HepG2 (cell line): ENCODE data around the gene GMPPA. TPM values are rescaled to one million over a fixed set of nuclear protein-coding genes. Genes with fewer than 3 reads are reported as not detected.
A peak's percentile ranks its signal among the peaks of the same experiment; 100 is the strongest.

Experiments used
- CEBPG ChIP-seq: IDR thresholded peaks from 2 replicates; pipeline ENCODE4 v1.6.1; 2016
- ETV5 ChIP-seq: IDR thresholded peaks from 2 replicates; pipeline ENCODE4 v1.6.1; 2018; ENCODE audit warnings: missing biosample characterization, missing genetic modification reagents, inconsistent platforms, borderline replicate concordance
- FIP1L1 ChIP-seq: fragments of 200-400 bp; formaldehyde crosslinking; IDR thresholded peaks from 2 replicates; pipeline ENCODE4 v1.6.1; 2018; ENCODE audit warnings: low read depth, mild to moderate bottlenecking, low read length, moderate library complexity, borderline replicate concordance; ENCODE audit not compliant: insufficient read depth
- GTF3A ChIP-seq: sonication (generic); formaldehyde crosslinking; conservative IDR thresholded peaks from 2 replicates; pipeline ENCODE4 v1.4.0; 2020; ENCODE audit warnings: mild to moderate bottlenecking, missing genetic modification reagents
- HDAC2 ChIP-seq: sonication (generic); formaldehyde crosslinking; IDR thresholded peaks from 2 replicates; pipeline ENCODE4 v1.4.0; 2020; ENCODE audit warnings: missing genetic modification reagents
- IRX3 ChIP-seq: sonication (generic); formaldehyde crosslinking; IDR thresholded peaks from 2 replicates; pipeline ENCODE4 v1.8.1; 2023; ENCODE audit warnings: mild to moderate bottlenecking, low read depth, missing genetic modification reagents, borderline replicate concordance
- LCORL ChIP-seq, 2 experiments: fragments of 450-650 bp in 1 of 2; sonication (generic) in 1 of 2; formaldehyde crosslinking in 1 of 2; IDR thresholded peaks; 2 replicates each; pipeline versions ENCODE4 v1.5.0 to v1.6.1; 2017 to 2020; ENCODE audit warnings: antibody characterized with exemption in 1 of 2, missing genetic modification reagents in 1 of 2
- MBNL3 ChIP-seq: fragments of 250-450 bp; sonication (Bioruptor Pico); conservative IDR thresholded peaks from 2 replicates; pipeline ENCODE4 v1.8.0; 2022; ENCODE audit warnings: mild to moderate bottlenecking, inconsistent platforms
- MYNN ChIP-seq: sonication (generic); formaldehyde crosslinking; IDR thresholded peaks from 2 replicates; pipeline ENCODE4 v1.4.0; 2020; ENCODE audit warnings: mild to moderate bottlenecking, low read depth, missing genetic modification reagents
- PHB2 ChIP-seq: fragments of 450-650 bp; IDR thresholded peaks from 2 replicates; pipeline ENCODE4 v1.6.1; 2018; ENCODE audit not compliant: partially characterized antibody
- RARA ChIP-seq: IDR thresholded peaks from 2 replicates; pipeline ENCODE4 v1.6.1; 2016; ENCODE audit warnings: missing genetic modification reagents, missing compliant biosample characterization
- SAFB2 ChIP-seq: sonication (generic); formaldehyde crosslinking; IDR thresholded peaks from 2 replicates; pipeline ENCODE4 v1.5.1; 2020; ENCODE audit warnings: missing genetic modification reagents, low read depth, mild to moderate bottlenecking, borderline replicate concordance
- SSRP1 ChIP-seq: IDR thresholded peaks from 2 replicates; pipeline ENCODE4 v1.6.1; 2016; ENCODE audit warnings: control low read depth
- ZKSCAN5 ChIP-seq: sonication (generic); formaldehyde crosslinking; IDR thresholded peaks from 2 replicates; pipeline ENCODE4 v1.5.1; 2020; ENCODE audit warnings: mild to moderate bottlenecking, missing genetic modification reagents
- ZNF138 ChIP-seq: sonication (generic); formaldehyde crosslinking; IDR thresholded peaks from 2 replicates; pipeline ENCODE4 v1.5.0; 2020; ENCODE audit warnings: mild to moderate bottlenecking, low read depth, missing genetic modification reagents
- ZNF337 ChIP-seq: sonication (generic); formaldehyde crosslinking; IDR thresholded peaks from 2 replicates; pipeline ENCODE4 v1.5.1; 2020; ENCODE audit warnings: missing genetic modification reagents, low read depth, mild to moderate bottlenecking, borderline replicate concordance
- ZNF382 ChIP-seq: sonication (generic); formaldehyde crosslinking; IDR thresholded peaks from 2 replicates; pipeline ENCODE4 v1.5.0; 2020; ENCODE audit warnings: missing genetic modification reagents, mild to moderate bottlenecking, borderline replicate concordance
- ZNF556 ChIP-seq: sonication (generic); formaldehyde crosslinking; IDR thresholded peaks from 2 replicates; pipeline ENCODE4 v1.4.0; 2020; ENCODE audit warnings: mild to moderate bottlenecking, missing genetic modification reagents, borderline replicate concordance
- polyA plus RNA-seq, 8 experiments: library from polyadenylated mRNA; depleted of rRNA in 3 of 8; stranded (reverse) in 7 of 8; unstranded in 1 of 8; fragments of >200 nt; fragmentation: Illumina TruSeq in 4 of 8; extraction: Trizol in 4 of 8; gene quantifications; 2 replicates each; pipeline versions ENCODE4 v1.2.1 to v1.2.3, GENCODE V29; 2011 to 2016; ENCODE audit warnings: low read depth in 4 of 8, missing spikeins in 1 of 8, mixed read lengths in 1 of 8; ENCODE audit not compliant: insufficient read depth in 1 of 8
- total RNA-seq, 5 experiments: library from RNA; depleted of rRNA; stranded (reverse); fragments of >200 nt; fragmentation: Illumina TruSeq; extraction: Trizol; gene quantifications; 2 replicates each; pipeline ENCODE4 v1.2.3, GENCODE V29; 2016; ENCODE audit warnings: low read depth in 1 of 5
- TF ChIP-seq, protein P1 (sequence below): IDR thresholded peaks from 2 replicates; pipeline ENCODE4 v1.6.1; 2016; ENCODE audit warnings: low read depth
- TF ChIP-seq, protein P2 (sequence below): sonication (generic); formaldehyde crosslinking; IDR thresholded peaks from 2 replicates; pipeline ENCODE4 v1.4.0; 2020; ENCODE audit warnings: missing genetic modification reagents
- TF ChIP-seq, protein P3 (sequence below): IDR thresholded peaks from 2 replicates; pipeline ENCODE4 v1.6.1; 2016; ENCODE audit warnings: control low read depth
- TF ChIP-seq, protein P4 (sequence below): sonication (generic); formaldehyde crosslinking; IDR thresholded peaks from 2 replicates; pipeline ENCODE4 v1.8.0; 2022; ENCODE audit warnings: mild to moderate bottlenecking, missing genetic modification reagents, moderate library complexity
- TF ChIP-seq, protein P5 (sequence below): sonication (generic); formaldehyde crosslinking; IDR thresholded peaks from 2 replicates; pipeline ENCODE4 v1.8.0; 2022; ENCODE audit warnings: mild to moderate bottlenecking, missing genetic modification reagents; ENCODE audit not compliant: insufficient replicate concordance

Gene GMPPA
- total and polyA plus RNA-seq, 2 of the 13 experiments (the other 11 are each of a cell fraction or from before 2014, with no cell fraction given) = 81.1 to 106 TPM

DNA sequence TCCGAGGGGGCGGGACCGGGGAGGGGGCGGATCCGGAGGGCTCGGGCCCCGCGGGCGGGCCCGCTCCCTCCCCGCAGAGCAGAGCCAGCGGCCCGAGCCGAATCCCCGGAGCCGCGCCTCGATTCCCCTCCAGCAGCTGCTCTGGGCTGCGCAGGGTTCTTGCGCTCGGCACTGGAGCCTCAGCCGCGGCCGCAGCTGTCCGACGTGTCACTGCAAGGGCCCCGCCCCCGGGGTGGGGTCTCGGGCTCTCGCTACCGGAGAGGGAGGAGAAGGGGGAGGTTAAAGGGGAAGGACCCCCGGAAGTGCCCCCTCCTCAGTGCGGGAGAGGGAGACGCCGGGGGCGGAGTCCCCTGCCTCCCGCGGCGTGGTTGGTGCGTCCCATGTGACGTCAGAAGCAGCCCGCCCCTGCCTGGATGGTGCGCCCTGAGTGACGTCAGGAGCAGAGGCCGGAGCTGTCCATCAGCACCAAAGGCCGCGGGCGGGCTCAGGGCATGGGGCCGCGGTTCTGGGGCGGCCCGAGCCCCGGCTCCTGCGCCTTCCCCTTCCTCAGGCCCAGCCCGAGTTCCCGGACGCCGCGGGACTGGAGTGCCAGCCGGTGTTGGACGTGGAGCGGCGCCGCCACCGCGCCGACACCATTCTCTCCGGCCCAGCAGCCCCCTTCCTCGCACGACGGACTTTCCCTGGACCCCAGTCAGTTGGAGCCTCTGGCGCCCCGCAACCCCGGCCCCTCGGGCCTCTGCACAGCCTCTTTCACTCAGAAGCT, 45.1 kb downstream of the GMPPA start, which contains the start of the genes CHPF and TMEM198 (continued):
- TF ChIP-seq LCORL (IDR thresholded peaks at IDR 0.05) = no peak
- no peak; the same call in 1 of the 2 replicates for TF ChIP-seq LCORL (CRISPR knock-in tag; IDR thresholded peaks at IDR 0.05)
- no peak for TF ChIP-seq ZKSCAN5 (CRISPR knock-in tag)
- TF ChIP-seq, protein P1, sequence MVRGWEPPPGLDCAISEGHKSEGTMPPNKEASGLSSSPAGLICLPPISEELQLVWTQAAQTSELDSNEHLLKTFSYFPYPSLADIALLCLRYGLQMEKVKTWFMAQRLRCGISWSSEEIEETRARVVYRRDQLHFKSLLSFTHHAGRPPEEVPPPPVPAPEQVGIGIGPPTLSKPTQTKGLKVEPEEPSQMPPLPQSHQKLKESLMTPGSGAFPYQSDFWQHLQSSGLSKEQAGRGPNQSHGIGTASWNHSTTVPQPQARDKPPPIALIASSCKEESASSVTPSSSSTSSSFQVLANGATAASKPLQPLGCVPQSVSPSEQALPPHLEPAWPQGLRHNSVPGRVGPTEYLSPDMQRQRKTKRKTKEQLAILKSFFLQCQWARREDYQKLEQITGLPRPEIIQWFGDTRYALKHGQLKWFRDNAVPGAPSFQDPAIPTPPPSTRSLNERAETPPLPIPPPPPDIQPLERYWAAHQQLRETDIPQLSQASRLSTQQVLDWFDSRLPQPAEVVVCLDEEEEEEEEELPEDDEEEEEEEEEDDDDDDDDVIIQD (CRISPR knock-in tag) = peak; percentile 42; the same call in 1 of the 2 replicates
- no peak for TF ChIP-seq PHB2
- TF ChIP-seq MBNL3 (CRISPR knock-in tag) = no peak
- TF ChIP-seq RARA (CRISPR knock-in tag) = peak; percentile 55; the same call in 1 of the 2 replicates
- TF ChIP-seq SSRP1 (CRISPR knock-in tag) = no peak
- TF ChIP-seq ZNF138 (CRISPR knock-in tag) = no peak; the same call in 1 of the 2 replicates
- TF ChIP-seq, protein P2, sequence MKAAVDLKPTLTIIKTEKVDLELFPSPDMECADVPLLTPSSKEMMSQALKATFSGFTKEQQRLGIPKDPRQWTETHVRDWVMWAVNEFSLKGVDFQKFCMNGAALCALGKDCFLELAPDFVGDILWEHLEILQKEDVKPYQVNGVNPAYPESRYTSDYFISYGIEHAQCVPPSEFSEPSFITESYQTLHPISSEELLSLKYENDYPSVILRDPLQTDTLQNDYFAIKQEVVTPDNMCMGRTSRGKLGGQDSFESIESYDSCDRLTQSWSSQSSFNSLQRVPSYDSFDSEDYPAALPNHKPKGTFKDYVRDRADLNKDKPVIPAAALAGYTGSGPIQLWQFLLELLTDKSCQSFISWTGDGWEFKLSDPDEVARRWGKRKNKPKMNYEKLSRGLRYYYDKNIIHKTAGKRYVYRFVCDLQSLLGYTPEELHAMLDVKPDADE (CRISPR knock-in tag) = peak; percentile 80
- peak; percentile 72; the same call in 1 of the 2 replicates for TF ChIP-seq IRX3 (CRISPR knock-in tag)
- 0 out of 2 replicates have a peak, but pooled peaks have one; percentile 30 for TF ChIP-seq CEBPG
- TF ChIP-seq, protein P3, sequence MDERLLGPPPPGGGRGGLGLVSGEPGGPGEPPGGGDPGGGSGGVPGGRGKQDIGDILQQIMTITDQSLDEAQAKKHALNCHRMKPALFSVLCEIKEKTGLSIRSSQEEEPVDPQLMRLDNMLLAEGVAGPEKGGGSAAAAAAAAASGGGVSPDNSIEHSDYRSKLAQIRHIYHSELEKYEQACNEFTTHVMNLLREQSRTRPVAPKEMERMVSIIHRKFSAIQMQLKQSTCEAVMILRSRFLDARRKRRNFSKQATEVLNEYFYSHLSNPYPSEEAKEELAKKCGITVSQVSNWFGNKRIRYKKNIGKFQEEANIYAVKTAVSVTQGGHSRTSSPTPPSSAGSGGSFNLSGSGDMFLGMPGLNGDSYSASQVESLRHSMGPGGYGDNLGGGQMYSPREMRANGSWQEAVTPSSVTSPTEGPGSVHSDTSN (CRISPR knock-in tag) = peak; percentile 81
- 0 out of 2 replicates have a peak, but pooled peaks have one; percentile 23 for TF ChIP-seq GTF3A (CRISPR knock-in tag)
- TF ChIP-seq, protein P4, sequence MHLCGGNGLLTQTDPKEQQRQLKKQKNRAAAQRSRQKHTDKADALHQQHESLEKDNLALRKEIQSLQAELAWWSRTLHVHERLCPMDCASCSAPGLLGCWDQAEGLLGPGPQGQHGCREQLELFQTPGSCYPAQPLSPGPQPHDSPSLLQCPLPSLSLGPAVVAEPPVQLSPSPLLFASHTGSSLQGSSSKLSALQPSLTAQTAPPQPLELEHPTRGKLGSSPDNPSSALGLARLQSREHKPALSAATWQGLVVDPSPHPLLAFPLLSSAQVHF (CRISPR knock-in tag) = 0 out of 2 replicates have a peak, but pooled peaks have one; percentile 24
- TF ChIP-seq, protein P5, sequence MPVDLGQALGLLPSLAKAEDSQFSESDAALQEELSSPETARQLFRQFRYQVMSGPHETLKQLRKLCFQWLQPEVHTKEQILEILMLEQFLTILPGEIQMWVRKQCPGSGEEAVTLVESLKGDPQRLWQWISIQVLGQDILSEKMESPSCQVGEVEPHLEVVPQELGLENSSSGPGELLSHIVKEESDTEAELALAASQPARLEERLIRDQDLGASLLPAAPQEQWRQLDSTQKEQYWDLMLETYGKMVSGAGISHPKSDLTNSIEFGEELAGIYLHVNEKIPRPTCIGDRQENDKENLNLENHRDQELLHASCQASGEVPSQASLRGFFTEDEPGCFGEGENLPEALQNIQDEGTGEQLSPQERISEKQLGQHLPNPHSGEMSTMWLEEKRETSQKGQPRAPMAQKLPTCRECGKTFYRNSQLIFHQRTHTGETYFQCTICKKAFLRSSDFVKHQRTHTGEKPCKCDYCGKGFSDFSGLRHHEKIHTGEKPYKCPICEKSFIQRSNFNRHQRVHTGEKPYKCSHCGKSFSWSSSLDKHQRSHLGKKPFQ (CRISPR knock-in tag) = peak; percentile 72
- TF ChIP-seq ZNF382 = no peak
- TF ChIP-seq ZNF337 (CRISPR knock-in tag) = peak; percentile 45; the same call in 1 of the 2 replicates
- peak; percentile 98 for TF ChIP-seq ETV5 (CRISPR knock-in tag)
- TF ChIP-seq FIP1L1 = no peak
- 0 out of 2 replicates have a peak, but pooled peaks have one; percentile 89 for TF ChIP-seq MYNN
- TF ChIP-seq ZNF556 (CRISPR knock-in tag) = peak; percentile 90
- peak; percentile 86 for TF ChIP-seq HDAC2
- no peak; the same call in 1 of the 2 replicates for TF ChIP-seq SAFB2 (CRISPR knock-in tag)
